Tibial nerve (tissue), 4 donors: Measurements from ENCODE around the gene NUP210. TPM values are rescaled to one million over a fixed set of nuclear protein-coding genes. Genes with fewer than 3 reads are reported as not detected.

Experiments
- DNase-seq, 2 donors: peaks; one replicate each; pipeline ENCODE4 v3.0.0-alpha.2; 2019; ENCODE audit warnings: low spot score in 2 of 2
- H3K27ac ChIP-seq, 4 donors: fragments of 200-600 bp; sonication (generic) in 3 of 4; one replicate each; pipeline ENCODE4 v1.5.1; 2017 to 2019; ENCODE audit warnings: mild to moderate bottlenecking in 1 of 4
- H3K27me3 ChIP-seq, 2 donors: fragments of 200-600 bp; sonication (generic) in 1 of 2; one replicate each; pipeline versions ENCODE4 v1.5.1 to v1.6.0; 2017 to 2019
- H3K36me3 ChIP-seq, 3 donors: fragments of 200-600 bp; sonication (generic); one replicate each; pipeline ENCODE4 v1.5.1; 2018 to 2019
- H3K4me1 ChIP-seq, 4 donors: fragments of 200-600 bp; sonication (generic) in 3 of 4; one replicate each; pipeline ENCODE4 v1.5.1; 2017 to 2019
- H3K4me3 ChIP-seq, 4 donors: fragments of 200-600 bp; sonication (generic) in 3 of 4; one replicate each; pipeline ENCODE4 v1.5.1; 2017 to 2019; ENCODE audit warnings: mild to moderate bottlenecking in 1 of 4, moderate library complexity in 1 of 4
- H3K9me3 ChIP-seq, 4 donors: fragments of 200-600 bp; sonication (generic) in 3 of 4; one replicate each; pipeline ENCODE4 v1.5.1; 2017 to 2019
- EP300 ChIP-seq, 2 donors: sonication (generic); formaldehyde crosslinking; IDR thresholded peaks; one replicate each; pipeline ENCODE4 v1.6.1; 2017; ENCODE audit warnings: antibody characterized with exemption in 2 of 2, mild to moderate bottlenecking in 1 of 2
- POLR2A ChIP-seq, 2 donors: fragments of 450-650 bp; IDR thresholded peaks; one replicate each; pipeline ENCODE4 v1.6.1; 2017; ENCODE audit warnings: antibody characterized with exemption in 2 of 2, mild to moderate bottlenecking in 2 of 2, moderate library complexity in 2 of 2
- WGBS, 2 donors: methylation state at CpG; one replicate each; pipeline ENCODE4 v1.1.5; 2018; 5-methylcytosine and 5-hydroxymethylcytosine counted together
- total RNA-seq, 4 donors: library from RNA; depleted of rRNA; stranded (reverse); fragments of >200 nt; gene quantifications; one replicate each; pipeline ENCODE4 v1.1.0, GENCODE V29; 2016
- TF ChIP-seq, protein P1 (sequence below), 5 experiments: fragments of 200-600 bp in 3 of 5; fragments of 450-650 bp in 2 of 5; sonication (generic) in 3 of 5; IDR thresholded peaks; one replicate each; pipeline ENCODE4 v1.5.1; 2016 to 2019; ENCODE audit warnings: antibody characterized with exemption in 5 of 5, mild to moderate bottlenecking in 3 of 5, moderate library complexity in 2 of 5

The NUP210 gene
- total RNA-seq, 4 donors from 2014 or later = 1.3 to 9.3 (median 2.0) TPM

GRCh38 chr3:13286873-13287272 lies 133.2 kb downstream of the NUP210 start:
- Histone ChIP-seq H3K4me3 (no peak overlapping the region), H3K9me3 (peaks cover 0 to 21% (median 2%) of the 10 kb centered on the region in 4 donors), H3K27ac (no peak overlapping the region), H3K36me3 (no peaks in the 10 kb centered on the region), H3K27me3 (peaks cover 0 to 25% of the 10 kb centered on the region in 2 donors), H3K4me1 (peaks cover 0 to 13% (median 6%) of the 10 kb centered on the region in 4 donors)
- TF ChIP-seq POLR2A (IDR thresholded peaks at IDR 0.05) (no peak), EP300 (IDR thresholded peaks at IDR 0.05) (no peak)
- TF ChIP-seq, protein P1, sequence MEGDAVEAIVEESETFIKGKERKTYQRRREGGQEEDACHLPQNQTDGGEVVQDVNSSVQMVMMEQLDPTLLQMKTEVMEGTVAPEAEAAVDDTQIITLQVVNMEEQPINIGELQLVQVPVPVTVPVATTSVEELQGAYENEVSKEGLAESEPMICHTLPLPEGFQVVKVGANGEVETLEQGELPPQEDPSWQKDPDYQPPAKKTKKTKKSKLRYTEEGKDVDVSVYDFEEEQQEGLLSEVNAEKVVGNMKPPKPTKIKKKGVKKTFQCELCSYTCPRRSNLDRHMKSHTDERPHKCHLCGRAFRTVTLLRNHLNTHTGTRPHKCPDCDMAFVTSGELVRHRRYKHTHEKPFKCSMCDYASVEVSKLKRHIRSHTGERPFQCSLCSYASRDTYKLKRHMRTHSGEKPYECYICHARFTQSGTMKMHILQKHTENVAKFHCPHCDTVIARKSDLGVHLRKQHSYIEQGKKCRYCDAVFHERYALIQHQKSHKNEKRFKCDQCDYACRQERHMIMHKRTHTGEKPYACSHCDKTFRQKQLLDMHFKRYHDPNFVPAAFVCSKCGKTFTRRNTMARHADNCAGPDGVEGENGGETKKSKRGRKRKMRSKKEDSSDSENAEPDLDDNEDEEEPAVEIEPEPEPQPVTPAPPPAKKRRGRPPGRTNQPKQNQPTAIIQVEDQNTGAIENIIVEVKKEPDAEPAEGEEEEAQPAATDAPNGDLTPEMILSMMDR (IDR thresholded peaks at IDR 0.05) = no peak
- 94 to 95% methylated on average over 2 of the region's 2 CpGs for WGBS, 2 donors
- DNase-seq = no peak

GRCh38 chr3:13285007-13285567 lies 135.0 kb downstream of the NUP210 start:
- H3K4me1 ChIP-seq = peaks cover 0 to 16% (median 9%) of the 10 kb centered on the region in 4 donors
- H3K27ac ChIP-seq = no peak overlapping the region
- H3K36me3 ChIP-seq = no peaks in the 10 kb centered on the region
- H3K27me3 ChIP-seq = peaks cover 0 to 28% of the 10 kb centered on the region in 2 donors
- no peak for DNase-seq
- WGBS, 2 donors = 80 to 94% methylated on average over 2 to 3 of the region's 11 CpGs
- peaks cover 0 to 21% (median 2%) of the 10 kb centered on the region in 4 donors for H3K9me3 ChIP-seq
- H3K4me3 ChIP-seq = no peak overlapping the region
- TF ChIP-seq, protein P1 (IDR thresholded peaks at IDR 0.05) = no peak
- no peak for TF ChIP-seq EP300 (IDR thresholded peaks at IDR 0.05)
- no peak for TF ChIP-seq POLR2A (IDR thresholded peaks at IDR 0.05)

- WGBS, 2 donors = 100% methylated on average over 1 of the region's 1 CpG
- Histone ChIP-seq H3K36me3 (no peaks in the 10 kb centered on the region), H3K4me3 (no peak overlapping the region), H3K27me3 (peaks cover 0 to 28% of the 10 kb centered on the region in 2 donors), H3K9me3 (peaks cover 0 to 21% (median 2%) of the 10 kb centered on the region in 4 donors), H3K4me1 (peaks cover 0 to 20% (median 9%) of the 10 kb centered on the region in 4 donors), H3K27ac (no peak overlapping the region)
- TF ChIP-seq POLR2A (IDR thresholded peaks at IDR 0.05) (no peak), EP300 (IDR thresholded peaks at IDR 0.05) (no peak)
- TF ChIP-seq, protein P1 (IDR thresholded peaks at IDR 0.05) = no peak
- DNase-seq = no peak
Observed at GRCh38 chr3:13283877-13284264, 136.3 kb downstream of the NUP210 start.

GRCh38 chr3:13282986-13283876 lies 136.9 kb downstream of the NUP210 start:
- H3K4me3 ChIP-seq = peak overlapping the region; percentile 9 to 61 (median 32)
- no peaks in the 10 kb centered on the region for H3K36me3 ChIP-seq
- H3K4me1 ChIP-seq = peaks cover 0 to 26% (median 9%) of the 10 kb centered on the region in 4 donors
- WGBS, 2 donors = 7 to 11% methylated on average over 32 to 36 of the region's 93 CpGs
- H3K27ac ChIP-seq = no peak overlapping the region
- peaks cover 0 to 28% of the 10 kb centered on the region in 2 donors for H3K27me3 ChIP-seq
- no peak for TF ChIP-seq POLR2A (IDR thresholded peaks at IDR 0.05)
- TF ChIP-seq, protein P1 (IDR thresholded peaks at IDR 0.05) = peak in 4 of 5 experiments; percentile 10 to 35 (median 23)
- peaks cover 0 to 21% (median 2%) of the 10 kb centered on the region in 4 donors for H3K9me3 ChIP-seq
- no peak for DNase-seq
